GM18502 (cell line): Measurements from ENCODE around the gene IL1RL2.

ENCODE experiments used
- ATAC-seq: cut with Tn5 transposase; IDR thresholded peaks from one replicate; pipeline ENCODE4 v1.9.1; 2021; ENCODE audit warnings: mild to moderate bottlenecking; ENCODE audit not compliant: unreplicated experiment, poor library complexity

IL1RL2 gene

GRCh38 chr2:102289129-102289528 is 102.3 kb downstream of the IL1RL2 start:
- ATAC-seq = no peak
